ENCODE results near the gene WLS. TPM values are rescaled to one million over a fixed set of nuclear protein-coding genes. Genes with fewer than 3 reads are reported as not detected.

The WLS gene
- polyA plus RNA-seq, 1 donor from 2014 or later, result 8.8 TPM

DNA sequence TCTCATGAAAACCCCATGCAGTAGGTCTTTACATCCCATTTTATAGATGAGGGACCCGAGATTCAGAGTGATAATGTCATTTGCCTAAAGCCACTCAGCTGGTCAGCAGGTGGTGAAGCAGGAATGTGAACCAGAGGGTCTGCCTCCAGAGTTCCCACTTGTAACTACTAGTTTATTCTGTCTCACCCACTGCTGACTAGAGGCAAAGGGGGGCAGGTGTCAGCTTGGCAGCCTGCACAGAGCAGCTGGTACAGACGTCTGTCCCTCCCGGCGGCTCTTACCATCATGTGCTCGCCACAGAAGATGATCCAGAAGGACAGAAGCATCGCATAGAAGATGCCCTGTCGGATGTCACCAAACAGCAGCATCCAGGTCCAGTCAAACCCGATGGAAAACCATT, 82.4 kb downstream of the WLS start:
- Histone ChIP-seq H3K4me3 (ENCODE audit: low read length) (no peak overlapping the region), H3K36me3 (ENCODE audit: insufficient read depth, low read length) (no peaks in the 10 kb centered on the region), H3F3A (ENCODE audit: insufficient read depth, low read length, poor library complexity, severe bottlenecking) (no peaks in the 10 kb centered on the region), H3K9me2 (ENCODE audit: insufficient read depth, low read length) (no peaks in the 10 kb centered on the region), H3K4me2 (ENCODE audit: low read length) (no peak overlapping the region), H3K9ac (ENCODE audit: low read length) (no peak overlapping the region), H3K27ac (ENCODE audit: low read length) (no peak overlapping the region), H3K9me3 (ENCODE audit: low read length) (no peaks in the 10 kb centered on the region), H2AFZ (ENCODE audit: low read depth, low read length) (no peak overlapping the region), H3K79me2 (replicated peaks; ENCODE audit: insufficient read depth, low read length) (no peaks in the 10 kb centered on the region), H4K20me1 (ENCODE audit: insufficient read depth) (no peaks in the 10 kb centered on the region), H3K27me3 (ENCODE audit: insufficient read depth, low read depth, low read length) (no peaks in the 10 kb centered on the region)
- TF ChIP-seq SMC3 (conservative IDR thresholded peaks at IDR 0.05; ENCODE audit: poor library complexity) (no peak), MXI1 (conservative IDR thresholded peaks at IDR 0.05; ENCODE audit: poor library complexity, severe bottlenecking) (no peak), EZH2 (IDR thresholded peaks at IDR 0.05; ENCODE audit: borderline replicate concordance, insufficient read depth, low read length, poor library complexity, severe bottlenecking) (no peak), TAF1 (IDR thresholded peaks at IDR 0.05; ENCODE audit: low read depth) (no peak), POLR2AphosphoS5 (IDR thresholded peaks at IDR 0.05) (no peak), EP300 (conservative IDR thresholded peaks at IDR 0.05; ENCODE audit: poor library complexity, severe bottlenecking) (no peak), RAD21 (conservative IDR thresholded peaks at IDR 0.05) (no peak)
- TF ChIP-seq, protein P1, sequence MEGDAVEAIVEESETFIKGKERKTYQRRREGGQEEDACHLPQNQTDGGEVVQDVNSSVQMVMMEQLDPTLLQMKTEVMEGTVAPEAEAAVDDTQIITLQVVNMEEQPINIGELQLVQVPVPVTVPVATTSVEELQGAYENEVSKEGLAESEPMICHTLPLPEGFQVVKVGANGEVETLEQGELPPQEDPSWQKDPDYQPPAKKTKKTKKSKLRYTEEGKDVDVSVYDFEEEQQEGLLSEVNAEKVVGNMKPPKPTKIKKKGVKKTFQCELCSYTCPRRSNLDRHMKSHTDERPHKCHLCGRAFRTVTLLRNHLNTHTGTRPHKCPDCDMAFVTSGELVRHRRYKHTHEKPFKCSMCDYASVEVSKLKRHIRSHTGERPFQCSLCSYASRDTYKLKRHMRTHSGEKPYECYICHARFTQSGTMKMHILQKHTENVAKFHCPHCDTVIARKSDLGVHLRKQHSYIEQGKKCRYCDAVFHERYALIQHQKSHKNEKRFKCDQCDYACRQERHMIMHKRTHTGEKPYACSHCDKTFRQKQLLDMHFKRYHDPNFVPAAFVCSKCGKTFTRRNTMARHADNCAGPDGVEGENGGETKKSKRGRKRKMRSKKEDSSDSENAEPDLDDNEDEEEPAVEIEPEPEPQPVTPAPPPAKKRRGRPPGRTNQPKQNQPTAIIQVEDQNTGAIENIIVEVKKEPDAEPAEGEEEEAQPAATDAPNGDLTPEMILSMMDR (IDR thresholded peaks at IDR 0.05; ENCODE audit: poor library complexity, severe bottlenecking), result no peak
- TF ChIP-seq, protein P2, sequence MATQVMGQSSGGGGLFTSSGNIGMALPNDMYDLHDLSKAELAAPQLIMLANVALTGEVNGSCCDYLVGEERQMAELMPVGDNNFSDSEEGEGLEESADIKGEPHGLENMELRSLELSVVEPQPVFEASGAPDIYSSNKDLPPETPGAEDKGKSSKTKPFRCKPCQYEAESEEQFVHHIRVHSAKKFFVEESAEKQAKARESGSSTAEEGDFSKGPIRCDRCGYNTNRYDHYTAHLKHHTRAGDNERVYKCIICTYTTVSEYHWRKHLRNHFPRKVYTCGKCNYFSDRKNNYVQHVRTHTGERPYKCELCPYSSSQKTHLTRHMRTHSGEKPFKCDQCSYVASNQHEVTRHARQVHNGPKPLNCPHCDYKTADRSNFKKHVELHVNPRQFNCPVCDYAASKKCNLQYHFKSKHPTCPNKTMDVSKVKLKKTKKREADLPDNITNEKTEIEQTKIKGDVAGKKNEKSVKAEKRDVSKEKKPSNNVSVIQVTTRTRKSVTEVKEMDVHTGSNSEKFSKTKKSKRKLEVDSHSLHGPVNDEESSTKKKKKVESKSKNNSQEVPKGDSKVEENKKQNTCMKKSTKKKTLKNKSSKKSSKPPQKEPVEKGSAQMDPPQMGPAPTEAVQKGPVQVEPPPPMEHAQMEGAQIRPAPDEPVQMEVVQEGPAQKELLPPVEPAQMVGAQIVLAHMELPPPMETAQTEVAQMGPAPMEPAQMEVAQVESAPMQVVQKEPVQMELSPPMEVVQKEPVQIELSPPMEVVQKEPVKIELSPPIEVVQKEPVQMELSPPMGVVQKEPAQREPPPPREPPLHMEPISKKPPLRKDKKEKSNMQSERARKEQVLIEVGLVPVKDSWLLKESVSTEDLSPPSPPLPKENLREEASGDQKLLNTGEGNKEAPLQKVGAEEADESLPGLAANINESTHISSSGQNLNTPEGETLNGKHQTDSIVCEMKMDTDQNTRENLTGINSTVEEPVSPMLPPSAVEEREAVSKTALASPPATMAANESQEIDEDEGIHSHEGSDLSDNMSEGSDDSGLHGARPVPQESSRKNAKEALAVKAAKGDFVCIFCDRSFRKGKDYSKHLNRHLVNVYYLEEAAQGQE (IDR thresholded peaks at IDR 0.05; ENCODE audit: borderline replicate concordance), result no peak

DNA sequence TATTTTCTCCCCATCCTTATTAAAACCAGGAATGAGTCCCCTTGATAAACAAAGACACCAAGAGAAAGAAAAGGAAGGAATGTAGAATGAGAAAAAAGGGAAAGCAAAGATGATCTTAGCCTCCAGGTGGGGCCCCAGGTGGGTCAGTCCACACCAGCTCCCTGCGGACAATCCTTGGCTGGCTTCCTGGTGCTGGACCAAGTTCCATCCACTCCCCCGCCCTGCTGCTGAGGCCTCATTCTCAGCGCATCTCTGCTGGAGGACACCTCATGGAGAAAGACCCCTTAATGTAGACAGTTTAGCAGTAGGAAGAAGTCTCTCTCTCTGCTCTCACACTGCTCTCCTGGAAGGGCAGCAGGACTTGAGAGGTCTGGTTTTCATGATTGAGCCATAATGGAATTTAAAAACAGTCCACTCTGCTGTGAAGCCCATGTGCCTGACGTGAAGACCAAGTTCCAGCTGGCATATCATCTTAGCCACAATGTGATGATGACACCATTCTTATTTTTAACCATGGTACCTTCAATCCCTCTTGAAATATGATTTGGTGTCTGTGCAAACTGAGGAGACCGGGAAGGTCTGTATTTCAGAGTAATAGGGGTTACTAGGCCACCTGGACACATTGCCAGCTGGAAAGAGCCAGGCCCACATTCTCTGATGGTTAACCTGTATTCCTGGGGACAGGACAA, 83.1 kb downstream of the WLS start:
- Histone ChIP-seq H2AFZ (ENCODE audit: low read depth, low read length) (no peak overlapping the region), H3K36me3 (ENCODE audit: insufficient read depth, low read length) (no peaks in the 10 kb centered on the region), H3K9me2 (ENCODE audit: insufficient read depth, low read length) (no peaks in the 10 kb centered on the region), H3K4me2 (ENCODE audit: low read length) (no peak overlapping the region), H3K79me2 (replicated peaks; ENCODE audit: insufficient read depth, low read length) (no peaks in the 10 kb centered on the region), H3K27me3 (ENCODE audit: insufficient read depth, low read depth, low read length) (no peaks in the 10 kb centered on the region), H3K27ac (ENCODE audit: low read length) (no peak overlapping the region), H4K20me1 (ENCODE audit: insufficient read depth) (no peaks in the 10 kb centered on the region), H3K9ac (ENCODE audit: low read length) (no peak overlapping the region), H3F3A (ENCODE audit: insufficient read depth, low read length, poor library complexity, severe bottlenecking) (no peaks in the 10 kb centered on the region), H3K9me3 (ENCODE audit: low read length) (no peaks in the 10 kb centered on the region), H3K4me3 (ENCODE audit: low read length) (no peak overlapping the region)
- TF ChIP-seq TAF1 (IDR thresholded peaks at IDR 0.05; ENCODE audit: low read depth) (no peak), SMC3 (conservative IDR thresholded peaks at IDR 0.05; ENCODE audit: poor library complexity) (no peak), EZH2 (IDR thresholded peaks at IDR 0.05; ENCODE audit: borderline replicate concordance, insufficient read depth, low read length, poor library complexity, severe bottlenecking) (no peak), RAD21 (conservative IDR thresholded peaks at IDR 0.05) (no peak)
- TF ChIP-seq, protein P2 (IDR thresholded peaks at IDR 0.05; ENCODE audit: borderline replicate concordance), result no peak

Measured in neural cell (in vitro differentiated cells).